HepG2 (cell line): ENCODE results near the gene NOX3. TPM values are rescaled to one million over a fixed set of nuclear protein-coding genes. Genes with fewer than 3 reads are reported as not detected.

ENCODE experiments used
- ATAC-seq: fragments of 200-7000 bp; cut with Tn5 transposase; 3 replicates; pipeline ENCODE4 v1.9.1; 2020; ENCODE audit warnings: mild to moderate bottlenecking, moderate library complexity
- BruUV-seq: library from RNA; stranded (reverse); fragments of 400-500 nt; replicated peaks from 2 replicates; lab custom pipeline; 2021; lab: Mats Ljungman, UMichigan
- CTCF ChIA-PET: fragments of 300-600 bp; formaldehyde crosslinking; extraction: SDS; loops from one replicate; lab custom pipeline; 2021; ENCODE audit warnings: low total read pairs, inconsistent platforms, low intra/inter-chr PET ratio; lab: Yijun Ruan, JAX
- POLR2A ChIA-PET: fragments of 350-600 bp; sonication (Branson Sonifier 250); formaldehyde crosslinking; loops from one replicate; lab custom pipeline; 2020; ENCODE audit warnings: antibody characterized with exemption, inconsistent platforms; lab: Yijun Ruan, JAX
- DNase-seq: peaks from one replicate; pipeline ENCODE4 v3.0.0-alpha.2; 2015; ENCODE audit warnings: low spot score
- FAIRE-seq: peaks from 3 replicates; lab custom pipeline; 2011; peaks lifted over from hg19 to GRCh38; lab: Jason Lieb, UNC
- H2AFZ ChIP-seq: one replicate; pipeline ENCODE4 v1.6.1; 2011; ENCODE audit warnings: low read length, inconsistent platforms
- H3K27ac ChIP-seq: fragments of 300-600 bp; 3 replicates; pipeline ENCODE4 v1.8.0; 2011; ENCODE audit warnings: mixed run types, mild to moderate bottlenecking, mixed read lengths, low read length, inconsistent platforms; ENCODE audit not compliant: insufficient read depth; ENCODE audit errors: extremely low read length
- H3K27me3 ChIP-seq, 2 experiments: fragments of 200-600 bp in 1 of 2; 2 replicates in 1 of 2; 3 replicates in 1 of 2; pipeline versions ENCODE4 v1.6.0 to v1.8.0; 2011; ENCODE audit warnings: low read length in 2 of 2, mild to moderate bottlenecking in 2 of 2, moderate library complexity in 2 of 2, inconsistent platforms in 1 of 2; ENCODE audit not compliant: insufficient read depth in 2 of 2, control insufficient read depth in 1 of 2
- H3K36me3 ChIP-seq, 2 experiments: fragments of 200-600 bp in 1 of 2; replicated peaks in 1 of 2; 2 replicates in 1 of 2; 3 replicates in 1 of 2; pipeline versions ENCODE4 v1.5.1 to v1.8.0; 2011; ENCODE audit warnings: low read length in 2 of 2, inconsistent platforms in 1 of 2; ENCODE audit not compliant: insufficient read depth in 2 of 2, control insufficient read depth in 1 of 2
- H3K4me1 ChIP-seq: 2 replicates; pipeline ENCODE4 v1.5.1; 2012; ENCODE audit warnings: low read length, inconsistent platforms; ENCODE audit not compliant: insufficient read depth
- H3K4me2 ChIP-seq: 2 replicates; pipeline ENCODE4 v1.6.0; 2011; ENCODE audit warnings: low read depth, low read length, inconsistent platforms
- H3K4me3 ChIP-seq, 3 experiments: fragments of 200-600 bp in 1 of 3; sonication (generic), shearing (Covaris generic) in 1 of 3; replicated peaks in 1 of 3; 2 replicates each; pipeline ENCODE4 v1.5.1; 2011 to 2016; ENCODE audit warnings: low read length in 3 of 3, inconsistent platforms in 2 of 3, low read depth in 2 of 3, mild to moderate bottlenecking in 2 of 3, control low read depth in 1 of 3, mixed read lengths in 1 of 3; ENCODE audit not compliant: insufficient read depth in 1 of 3
- H3K79me2 ChIP-seq: one replicate; pipeline ENCODE4 v1.6.1; 2011; ENCODE audit warnings: low read length, inconsistent platforms; ENCODE audit not compliant: insufficient read depth
- H3K9ac ChIP-seq: 2 replicates; pipeline ENCODE4 v1.6.0; 2011; ENCODE audit warnings: mild to moderate bottlenecking, low read depth, low read length, inconsistent platforms; ENCODE audit not compliant: insufficient read depth
- H3K9me3 ChIP-seq: 2 replicates; pipeline ENCODE4 v1.5.1; 2012; ENCODE audit warnings: mild to moderate bottlenecking, low read length
- H4K20me1 ChIP-seq: 2 replicates; pipeline ENCODE4 v1.6.0; 2011; ENCODE audit warnings: inconsistent platforms, mild to moderate bottlenecking, low read length, moderate library complexity; ENCODE audit not compliant: insufficient read depth
- DRAP1 ChIP-seq: IDR thresholded peaks from 2 replicates; pipeline ENCODE4 v1.6.1; 2016; ENCODE audit warnings: missing genetic modification reagents, missing compliant biosample characterization
- EP300 ChIP-seq, 3 experiments: sonication (generic) in 1 of 3; formaldehyde crosslinking in 1 of 3; IDR thresholded peaks; 2 replicates each; pipeline versions ENCODE4 v1.5.1 to v1.6.1; 2011 to 2020; ENCODE audit warnings: low read depth in 2 of 3, low read length in 2 of 3, borderline replicate concordance in 1 of 3, improper control_type of control experiment in 1 of 3, mild to moderate bottlenecking in 1 of 3, missing genetic modification reagents in 1 of 3, moderate library complexity in 1 of 3
- GZF1 ChIP-seq: sonication (generic); formaldehyde crosslinking; IDR thresholded peaks from 2 replicates; pipeline ENCODE4 v1.5.1; 2020; ENCODE audit warnings: mild to moderate bottlenecking, missing genetic modification reagents
- HMG20A ChIP-seq: IDR thresholded peaks from 2 replicates; pipeline ENCODE4 v1.6.1; 2016; ENCODE audit warnings: borderline replicate concordance
- NFRKB ChIP-seq: fragments of 450-650 bp; IDR thresholded peaks from 2 replicates; pipeline ENCODE4 v1.6.1; 2017
- NKX3-1 ChIP-seq: sonication (generic); formaldehyde crosslinking; IDR thresholded peaks from 2 replicates; pipeline ENCODE4 v1.5.0; 2020; ENCODE audit warnings: missing genetic modification reagents
- PHF5A ChIP-seq: IDR thresholded peaks from one replicate; pipeline ENCODE4 v1.6.1; 2018; ENCODE audit warnings: low read depth, missing genetic modification reagents; ENCODE audit not compliant: unreplicated experiment
- POLR2G ChIP-seq: fragments of 200-400 bp; formaldehyde crosslinking; IDR thresholded peaks from 2 replicates; pipeline ENCODE4 v1.6.1; 2018; ENCODE audit warnings: mild to moderate bottlenecking, low read depth, low read length, moderate library complexity
- PRPF4 ChIP-seq: fragments of 200-400 bp; formaldehyde crosslinking; IDR thresholded peaks from 2 replicates; pipeline ENCODE4 v1.6.1; 2016; ENCODE audit warnings: low read length, low read depth; ENCODE audit not compliant: poor library complexity, severe bottlenecking
- TERF1 ChIP-seq: sonication (generic); formaldehyde crosslinking; IDR thresholded peaks from 2 replicates; pipeline ENCODE4 v1.8.0; 2022; ENCODE audit warnings: mild to moderate bottlenecking, missing genetic modification reagents, moderate library complexity
- TFAP4 ChIP-seq: sonication (generic); IDR thresholded peaks from 2 replicates; pipeline ENCODE4 v1.6.1; 2016; ENCODE audit warnings: low read depth, borderline replicate concordance
- ZBTB2 ChIP-seq: sonication (generic); formaldehyde crosslinking; IDR thresholded peaks from 2 replicates; pipeline ENCODE4 v1.8.0; 2022; ENCODE audit warnings: low read depth, missing genetic modification reagents
- ZBTB37 ChIP-seq: sonication (generic); formaldehyde crosslinking; IDR thresholded peaks from 2 replicates; pipeline ENCODE4 v1.4.0; 2020; ENCODE audit warnings: mild to moderate bottlenecking, missing genetic modification reagents
- ZNF292 ChIP-seq: sonication (generic); formaldehyde crosslinking; IDR thresholded peaks from 2 replicates; pipeline ENCODE4 v1.8.1; 2022; ENCODE audit warnings: mild to moderate bottlenecking, low read depth, missing genetic modification reagents, borderline replicate concordance
- ZSCAN9 ChIP-seq: IDR thresholded peaks from 2 replicates; pipeline ENCODE4 v1.6.1; 2016; ENCODE audit warnings: borderline replicate concordance
- WGBS: methylation state at CpG from one replicate; pipeline ENCODE4 v1.1.6; 2017; ENCODE audit warnings: low lambda C conversion rate; 5-methylcytosine and 5-hydroxymethylcytosine counted together
- in situ Hi-C: cut with HindIII; loops from 2 replicates; pipeline ENCODE4 v1.10.0; 2017; ENCODE audit warnings: low pct_unique_long_range_greater_than_20kb; ENCODE audit not compliant: extremely low pct_ligation_motif_present
- intact Hi-C: fragments of 100-400 bp; cut with micrococcal nuclease; formaldehyde crosslinking; loops from one replicate; pipeline ENCODE4 v1.10.0; 2022; ENCODE audit not compliant: unreplicated experiment
- polyA plus RNA-seq, 8 experiments: library from polyadenylated mRNA; depleted of rRNA in 3 of 8; stranded (reverse) in 7 of 8; unstranded in 1 of 8; fragments of >200 nt; fragmentation: Illumina TruSeq in 4 of 8; extraction: Trizol in 4 of 8; gene quantifications; 2 replicates each; pipeline versions ENCODE4 v1.2.1 to v1.2.3, GENCODE V29; 2011 to 2016; ENCODE audit warnings: low read depth in 4 of 8, missing spikeins in 1 of 8, mixed read lengths in 1 of 8; ENCODE audit not compliant: insufficient read depth in 1 of 8
- total RNA-seq, 5 experiments: library from RNA; depleted of rRNA; stranded (reverse); fragments of >200 nt; fragmentation: Illumina TruSeq; extraction: Trizol; gene quantifications; 2 replicates each; pipeline ENCODE4 v1.2.3, GENCODE V29; 2016; ENCODE audit warnings: low read depth in 1 of 5

The NOX3 gene
- total and polyA plus RNA-seq, 2 of the 13 experiments (the other 11 are each of a cell fraction or from before 2014, with no cell fraction given) = 0.09 to 0.18 TPM

- CTCF ChIA-PET = no interaction called here
- no peaks in the 10 kb centered on the region for H3K9me3 ChIP-seq
- peak overlapping the region; percentile 61 for H3K4me2 ChIP-seq
- no peak overlapping the region for H2AFZ ChIP-seq
- ATAC-seq = no peak
- no peaks in the 10 kb centered on the region for H3K79me2 ChIP-seq
- no peaks in the 10 kb centered on the region for H3K36me3 ChIP-seq
- POLR2A ChIA-PET = interaction anchor here (1.1 to 1.3 kb wide), 3 partner anchors 41 to 116 kb away, joined by 4 to 7 read pairs (median 4); no protein-coding TSS in a partner anchor
- BruUV-seq = no TSS peak
- FAIRE-seq = no peak
- intact Hi-C loops (loop anchor here (1.0 to 2.0 kb wide), 5 partner anchors 42 to 117 kb away; no protein-coding TSS in a partner anchor), in situ Hi-C loops (loop anchor here (5.0 kb wide), 2 partner anchors 42 to 118 kb away; no protein-coding TSS in a partner anchor)
- peak overlapping the region in 1 of 3 experiments; percentile 28; a peak in 1 of 6 replicates for H3K4me3 ChIP-seq
- H3K27ac ChIP-seq = peak overlapping the region; percentile 96
- no peaks in the 10 kb centered on the region for H3K27me3 ChIP-seq
- no peaks in the 10 kb centered on the region for H4K20me1 ChIP-seq
- no peak for DNase-seq
- WGBS = 87% methylated on average over 9 of the region's 9 CpGs
- peak overlapping the region; percentile 84 for H3K9ac ChIP-seq
- peaks cover 87% of the 10 kb centered on the region for H3K4me1 ChIP-seq
- TF ChIP-seq ZBTB2 (CRISPR knock-in tag) (0 out of 2 replicates have a peak, but pooled peaks have one; percentile 7), HMG20A (CRISPR knock-in tag) (0 out of 2 replicates have a peak, but pooled peaks have one; percentile 29), GZF1 (no peak), EP300 (IDR thresholded peaks at IDR 0.05; ENCODE audit: low read depth in 2 of 2, low read length in 2 of 2) (peak in 1 of 2 experiments; percentile 58; a peak in 2 of 4 replicates), EP300 (CRISPR knock-in tag; IDR thresholded peaks at IDR 0.05; ENCODE audit: borderline replicate concordance) (no peak), PRPF4 (peak; percentile 66), NFRKB (no peak), TERF1 (no peak), ZBTB37 (no peak), TFAP4 (no peak), ZSCAN9 (CRISPR knock-in tag) (0 out of 2 replicates have a peak, but pooled peaks have one; percentile 12), PHF5A (CRISPR knock-in tag) (no peak), ZNF292 (CRISPR knock-in tag) (no peak), POLR2G (peak; percentile 54; the same call in 1 of the 2 replicates), DRAP1 (no peak), NKX3-1 (CRISPR knock-in tag) (no peak)
Measured at GRCh38 chr6:155444952-155445903, 10.4 kb downstream of the NOX3 start.
